SHP77 (cell line): Measurements from ENCODE around the gene UGT2A2.

Source experiments
- DNase-seq, 2 experiments: peaks; one replicate each; lab custom pipeline; 2025; lab: John Stamatoyannopoulos, UW

The UGT2A2 gene

DNA sequence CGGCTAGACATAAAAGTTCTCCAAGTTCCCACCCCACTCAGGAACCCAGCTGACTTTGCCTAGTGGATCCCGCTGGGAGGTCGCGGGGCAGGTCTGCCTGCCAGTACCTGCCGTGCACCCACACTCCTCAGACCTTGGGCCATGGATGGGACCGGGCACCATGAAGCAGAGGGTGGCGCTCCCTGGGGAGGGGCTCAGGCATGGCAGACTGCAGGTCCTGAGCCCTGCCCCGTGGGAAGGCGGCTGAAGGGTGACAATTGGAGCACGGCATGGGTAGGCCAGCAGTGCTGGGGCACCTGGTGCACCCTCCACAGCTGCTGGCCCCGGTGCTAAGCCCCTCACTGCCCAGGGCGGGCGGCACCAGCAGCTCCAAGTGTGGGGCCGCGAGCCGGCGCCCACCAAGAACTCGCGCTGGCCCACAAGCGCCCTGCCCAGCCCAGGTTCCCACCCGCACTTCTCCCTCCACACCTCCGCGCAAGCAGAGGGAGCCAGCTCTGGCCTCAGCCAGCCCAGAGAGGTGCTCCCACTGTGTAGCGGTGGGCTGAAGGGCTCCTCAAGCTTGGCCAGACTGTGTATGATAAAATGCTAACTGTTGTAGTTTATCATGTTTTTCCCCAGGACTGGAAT is 63.1 kb downstream of the UGT2A2 start:
- DNase-seq: no peak

GRCh38 chr4:69568787-69569186 is 70.7 kb downstream of the UGT2A2 start:
- no peak for DNase-seq

DNA sequence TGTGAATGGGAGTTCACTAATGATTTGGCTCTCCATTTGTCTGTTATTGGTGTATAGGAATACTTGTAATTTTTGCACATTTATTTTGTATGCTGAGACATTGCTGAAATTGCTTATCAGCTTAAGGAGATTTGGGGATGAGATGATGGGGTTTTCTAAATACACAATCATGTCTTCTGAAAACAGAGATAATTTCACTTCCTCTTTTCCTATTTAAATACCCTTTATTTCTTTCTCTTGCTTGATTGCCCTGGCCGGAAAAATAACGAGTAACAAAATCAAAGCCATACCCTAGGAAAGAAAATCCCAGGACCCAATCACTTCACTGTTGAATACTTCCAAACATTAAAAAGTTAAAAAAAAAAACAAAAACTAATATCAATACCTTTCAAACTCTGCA is 76.0 kb downstream of the UGT2A2 start:
- DNase-seq: no peak

DNA sequence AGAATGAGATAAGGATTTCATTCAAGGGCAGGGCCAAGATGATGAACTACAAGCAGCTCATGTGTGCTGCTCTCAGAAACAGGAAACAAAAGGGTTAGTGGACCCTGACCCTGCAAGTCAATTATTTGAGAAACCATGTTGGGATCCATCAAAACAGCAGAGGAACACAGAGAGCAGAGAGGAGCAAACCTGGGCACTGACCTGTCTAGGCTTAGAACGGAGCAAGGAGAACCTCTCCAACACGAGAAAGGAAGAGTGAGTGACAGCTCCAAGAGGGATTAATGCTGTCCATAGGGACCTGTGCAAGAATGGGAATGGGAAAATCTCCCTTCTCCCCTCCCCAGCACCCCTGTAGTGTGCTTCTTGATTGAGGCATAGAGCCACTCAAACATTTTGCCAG is 89.8 kb downstream of the UGT2A2 start:
- no peak for DNase-seq

DNA sequence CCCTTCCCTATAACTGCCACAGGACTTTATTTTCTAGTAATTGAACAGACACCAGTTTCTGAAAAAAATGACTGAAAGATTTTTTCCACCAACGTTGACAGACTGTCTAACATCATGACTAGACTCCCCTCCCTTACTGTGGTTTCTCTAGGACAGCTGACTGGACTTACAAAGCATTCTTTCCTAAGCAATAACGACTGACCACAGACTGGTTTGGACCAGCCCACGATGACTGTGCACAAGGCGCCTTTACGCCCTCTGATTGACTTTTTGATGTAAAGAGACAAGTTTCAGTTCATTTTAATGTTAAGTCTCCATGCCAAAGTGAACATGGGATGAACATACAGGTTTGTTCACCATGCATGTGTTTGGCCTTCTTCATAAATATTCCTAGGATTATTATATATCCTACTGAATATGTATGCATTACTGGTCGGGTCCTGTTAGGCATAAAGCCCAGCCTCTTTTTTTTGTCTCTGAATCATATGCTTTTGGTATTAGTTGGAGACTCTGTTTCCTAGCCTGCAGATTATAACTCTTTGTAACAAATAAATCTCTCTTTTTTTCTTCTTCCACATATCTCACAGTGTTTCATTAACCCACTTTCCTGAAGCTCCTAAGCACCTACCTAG is 93.2 kb downstream of the UGT2A2 start:
- DNase-seq: no peak
